ENCODE data around the gene NONO.
"Not testable (repeated sequence)": the region's sequence is repeated elsewhere in the genome, so short reads cannot be mapped to it uniquely, and the experiment has no call there.

Gene NONO

DNA sequence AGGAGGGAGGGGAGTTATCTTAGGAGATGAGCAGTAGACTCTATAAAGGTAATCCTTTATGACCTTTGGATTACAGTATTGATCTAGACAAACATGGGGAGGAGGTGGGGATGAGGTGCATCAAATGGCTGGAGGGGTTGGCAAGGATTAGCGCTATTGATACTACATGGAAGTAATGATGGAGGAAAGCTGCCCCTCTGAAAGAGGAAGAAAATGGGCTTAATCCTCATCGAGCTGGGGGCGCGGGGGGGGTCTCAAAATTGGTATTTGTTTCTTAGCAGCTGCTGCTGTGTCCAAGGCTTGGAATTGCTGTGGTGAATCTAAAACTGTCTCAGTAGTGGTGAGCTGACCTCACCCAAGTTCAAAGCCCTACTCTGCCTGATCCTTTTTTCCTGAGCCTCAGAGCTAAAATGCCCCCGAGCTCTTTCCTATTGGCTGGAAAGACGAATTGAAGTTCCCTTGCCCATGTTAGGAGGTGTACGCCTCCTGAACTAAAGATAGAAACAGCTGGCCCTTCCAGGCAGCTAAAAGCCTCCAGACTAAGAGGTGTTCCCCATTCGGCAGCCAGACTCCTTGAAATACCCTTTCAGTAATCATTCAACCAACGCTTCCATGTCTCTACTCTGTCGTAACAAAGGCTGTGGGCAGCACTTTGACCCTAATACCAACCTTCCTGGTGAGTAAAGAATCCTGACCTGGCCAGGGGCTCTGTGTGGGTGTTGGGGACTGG, 17.9 kb downstream of the NONO start, which contains the start of gene ITGB1BP2:
ITGB1BP2 (plus strand) TSS at position 556 of the 730 bp plus-strand sequence; CDS start at position 613, 57 bp downstream.
- Mint-ChIP-seq H3K27me3 (no peaks in the 10 kb centered on the region), H3K4me1 (ENCODE audit: low read depth) (peaks cover 43% of the 10 kb centered on the region), H3K36me3 (ENCODE audit: low read depth) (peaks cover 69% of the 10 kb centered on the region), H3K27ac (no peak within 1 kb of the TSS), H3K4me3 (no peak within 1 kb of the TSS), H3K9me3 (no peaks in the 10 kb centered on the region)
- intact Hi-C loops (cut with micrococcal nuclease) = no loop called here

DNA sequence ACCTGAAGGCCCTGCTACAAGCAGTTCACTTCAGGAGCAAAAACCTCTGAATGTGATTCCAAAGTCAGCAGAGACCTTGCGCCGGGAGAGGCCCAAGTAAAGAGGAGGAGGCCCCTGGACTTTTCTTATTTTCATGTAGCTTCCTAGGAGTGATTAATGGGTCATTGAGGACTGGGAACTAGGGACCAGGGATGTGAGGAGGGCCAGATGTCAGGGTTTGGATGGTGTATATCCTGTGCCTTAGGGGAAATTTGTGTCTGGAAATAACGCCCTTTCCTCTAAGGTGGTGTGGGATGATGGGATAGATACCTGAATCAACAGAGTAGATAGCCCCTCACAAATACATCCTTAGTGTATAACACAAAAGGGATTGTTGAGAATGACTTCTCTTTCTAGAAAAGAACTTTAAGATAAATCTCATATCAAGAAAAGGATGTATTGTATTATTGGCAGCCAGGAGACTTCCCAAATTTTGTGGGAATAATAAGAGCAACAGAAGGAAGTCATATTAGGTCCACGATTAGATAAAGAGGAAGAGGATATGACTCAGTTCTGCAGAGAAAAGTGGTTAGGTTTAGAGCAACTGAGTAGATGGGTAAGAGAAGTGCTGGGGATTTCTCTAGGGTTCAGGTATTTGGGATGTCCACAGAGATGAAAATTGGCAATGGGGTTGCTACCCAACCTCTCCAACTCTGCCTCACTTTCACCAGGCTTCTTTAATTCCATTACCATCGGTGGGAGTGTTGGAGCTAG, 19.2 kb downstream of the NONO start:
- no peaks in the 10 kb centered on the region for H3K9me3 Mint-ChIP-seq
- H3K27ac Mint-ChIP-seq = no peak overlapping the region
- intact Hi-C loops (cut with micrococcal nuclease) = no loop called here
- peaks cover 57% of the 10 kb centered on the region for H3K36me3 Mint-ChIP-seq (ENCODE audit: low read depth)
- H3K27me3 Mint-ChIP-seq = no peaks in the 10 kb centered on the region
- no peak overlapping the region for H3K4me3 Mint-ChIP-seq
- H3K4me1 Mint-ChIP-seq (ENCODE audit: low read depth) = peaks cover 43% of the 10 kb centered on the region

DNA sequence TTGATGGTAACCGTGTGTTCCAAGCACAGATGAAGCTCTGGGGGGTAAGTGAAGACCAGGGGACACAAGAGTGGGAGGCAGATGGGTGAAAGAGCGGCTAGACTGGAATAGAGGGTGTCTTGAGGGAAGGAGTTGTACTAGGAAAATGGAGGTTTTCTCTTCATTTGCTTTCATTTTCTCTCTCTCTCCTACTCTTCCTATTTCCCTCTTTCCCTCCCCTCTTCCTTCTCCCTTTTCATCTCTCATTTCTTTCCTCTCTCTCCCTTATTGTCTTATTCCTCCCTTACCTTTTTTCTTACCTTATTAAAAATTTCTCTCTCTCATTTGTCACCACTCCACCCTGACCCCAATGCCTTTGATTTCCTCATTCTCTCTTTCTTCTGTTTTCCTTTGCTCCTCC, 21.1 kb downstream of the NONO start:
- Mint-ChIP-seq H3K4me1 (ENCODE audit: low read depth) (peaks cover 43% of the 10 kb centered on the region), H3K9me3 (no peaks in the 10 kb centered on the region), H3K4me3 (no peak overlapping the region), H3K27ac (no peak overlapping the region), H3K36me3 (ENCODE audit: low read depth) (peaks cover 37% of the 10 kb centered on the region), H3K27me3 (no peaks in the 10 kb centered on the region)
- intact Hi-C loops (cut with micrococcal nuclease) = no loop called here

DNA sequence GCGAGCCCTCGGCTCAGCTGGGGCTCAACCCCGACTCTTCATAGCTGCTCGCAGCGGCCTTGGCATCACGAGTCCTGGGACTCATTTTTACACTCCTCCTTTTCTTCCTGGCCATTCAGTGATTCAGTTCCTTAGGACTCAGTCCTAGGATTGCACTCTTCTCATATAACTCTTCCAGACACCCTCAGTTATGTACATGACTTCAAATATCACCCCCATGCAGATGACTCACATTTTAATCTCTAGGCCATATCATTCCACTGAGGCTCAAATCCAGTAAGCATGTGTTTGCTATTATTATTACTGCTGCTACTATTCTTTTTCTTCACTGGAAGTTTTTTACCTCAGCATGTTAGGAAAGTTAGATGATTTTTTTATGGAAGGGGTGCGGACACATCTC, 32.5 kb downstream of the NONO start:
- Mint-ChIP-seq H3K4me3 (no peak overlapping the region), H3K27ac (no peak overlapping the region), H3K27me3 (no peaks in the 10 kb centered on the region), H3K4me1 (ENCODE audit: low read depth) (peaks cover 13% of the 10 kb centered on the region), H3K9me3 (no peaks in the 10 kb centered on the region), H3K36me3 (ENCODE audit: low read depth) (no peaks in the 10 kb centered on the region)
- intact Hi-C loops (cut with micrococcal nuclease) = no loop called here

DNA sequence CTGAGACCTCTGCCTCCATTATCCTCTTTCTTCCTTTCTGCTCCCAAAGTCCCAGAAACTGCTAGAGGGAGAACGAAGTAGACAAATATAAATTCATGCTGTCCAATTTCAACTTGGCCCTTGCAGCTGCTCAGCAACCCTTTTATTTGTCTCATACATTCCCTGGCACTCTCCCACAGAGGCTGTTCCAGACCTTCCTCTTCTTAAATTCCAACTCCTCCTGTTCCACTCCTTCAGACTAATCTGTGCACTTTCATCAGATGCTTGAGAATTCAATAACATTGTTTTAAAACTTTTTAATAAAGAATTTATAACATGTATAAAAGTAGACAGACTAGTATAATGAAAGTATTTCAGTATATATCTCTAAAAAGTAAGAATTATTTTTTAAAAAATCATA, 33.5 kb downstream of the NONO start:
- H3K27me3 Mint-ChIP-seq; H3K4me3 Mint-ChIP-seq; intact Hi-C loops (cut with micrococcal nuclease); H3K9me3 Mint-ChIP-seq; H3K27ac Mint-ChIP-seq; H3K36me3 Mint-ChIP-seq (ENCODE audit: low read depth): not testable (repeated sequence)
- peaks cover 17% of the 10 kb centered on the region for H3K4me1 Mint-ChIP-seq (ENCODE audit: low read depth)

DNA sequence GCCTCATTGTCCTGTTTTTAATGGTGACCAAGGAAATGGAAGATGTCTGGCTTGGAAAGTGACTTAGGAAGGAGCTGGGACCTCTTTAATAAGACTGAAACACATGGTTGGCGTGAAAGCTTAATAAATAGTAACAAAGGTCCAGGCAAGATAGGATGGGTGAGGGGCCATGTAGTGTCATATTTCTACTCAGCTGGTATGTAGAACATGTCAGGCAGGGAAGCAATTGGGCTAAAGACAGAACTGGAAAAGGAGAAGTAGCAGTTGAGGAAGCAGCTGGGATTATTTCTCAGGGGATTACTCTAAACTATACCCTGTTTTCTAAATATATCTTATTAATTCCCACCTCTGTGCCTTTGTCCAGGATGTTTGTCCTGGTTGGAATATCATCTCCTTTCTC, 36.7 kb downstream of the NONO start:
- Mint-ChIP-seq H3K9me3 (no peaks in the 10 kb centered on the region), H3K27ac (no peak overlapping the region), H3K4me1 (ENCODE audit: low read depth) (peaks cover 14% of the 10 kb centered on the region), H3K4me3 (no peak overlapping the region), H3K36me3 (ENCODE audit: low read depth) (no peaks in the 10 kb centered on the region), H3K27me3 (no peaks in the 10 kb centered on the region)
- intact Hi-C loops (cut with micrococcal nuclease) = no loop called here

DNA sequence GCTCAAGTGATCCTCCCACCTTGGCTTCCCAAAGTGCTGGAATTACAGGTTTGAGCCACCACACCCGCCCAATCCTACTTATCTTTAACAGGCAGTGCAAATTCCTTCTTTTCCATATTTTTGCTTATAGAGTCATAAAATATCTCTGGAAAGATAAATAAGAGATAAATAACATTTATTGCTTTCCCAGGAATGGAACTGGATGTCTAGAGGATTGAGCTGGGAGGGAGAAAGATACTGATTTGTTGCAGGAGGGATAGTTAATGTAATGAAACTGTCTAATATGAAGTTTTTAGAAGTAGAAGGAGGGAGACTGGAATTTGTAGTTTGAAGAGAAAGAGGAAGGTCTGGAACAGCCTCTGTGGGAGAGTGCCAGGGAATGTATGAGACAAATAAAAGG, 38.3 kb downstream of the NONO start:
- H3K4me1 Mint-ChIP-seq (ENCODE audit: low read depth) = peaks cover 11% of the 10 kb centered on the region
- no peak overlapping the region for H3K4me3 Mint-ChIP-seq
- intact Hi-C loops (cut with micrococcal nuclease) = no loop called here
- H3K36me3 Mint-ChIP-seq (ENCODE audit: low read depth) = no peaks in the 10 kb centered on the region
- no peak overlapping the region for H3K27ac Mint-ChIP-seq
- no peaks in the 10 kb centered on the region for H3K27me3 Mint-ChIP-seq
- H3K9me3 Mint-ChIP-seq = no peaks in the 10 kb centered on the region

DNA sequence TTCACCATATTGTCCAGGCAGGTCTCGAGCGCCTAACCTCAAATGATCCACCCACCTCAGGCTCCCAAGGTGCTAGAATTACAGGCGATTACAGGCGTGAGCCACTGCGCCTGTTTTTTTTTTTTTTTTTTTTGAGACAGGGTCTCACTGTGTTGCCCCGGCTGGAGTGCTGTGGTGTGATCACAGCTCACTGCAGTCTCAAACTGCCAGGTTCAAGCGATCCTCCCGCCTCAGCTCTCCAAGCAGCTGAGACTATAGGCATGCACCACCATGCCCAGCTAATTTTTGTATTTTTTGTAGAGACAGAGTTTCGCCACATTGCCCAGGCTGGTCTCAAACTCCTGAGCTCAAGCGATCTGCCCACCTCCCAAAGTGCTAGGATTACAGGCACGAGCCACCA, 41.0 kb downstream of the NONO start:
- H3K27me3 Mint-ChIP-seq; H3K4me3 Mint-ChIP-seq; H3K36me3 Mint-ChIP-seq (ENCODE audit: low read depth); H3K9me3 Mint-ChIP-seq; intact Hi-C loops (cut with micrococcal nuclease); H3K27ac Mint-ChIP-seq: not testable (repeated sequence)
- H3K4me1 Mint-ChIP-seq (ENCODE audit: low read depth) = peaks cover 11% of the 10 kb centered on the region

DNA sequence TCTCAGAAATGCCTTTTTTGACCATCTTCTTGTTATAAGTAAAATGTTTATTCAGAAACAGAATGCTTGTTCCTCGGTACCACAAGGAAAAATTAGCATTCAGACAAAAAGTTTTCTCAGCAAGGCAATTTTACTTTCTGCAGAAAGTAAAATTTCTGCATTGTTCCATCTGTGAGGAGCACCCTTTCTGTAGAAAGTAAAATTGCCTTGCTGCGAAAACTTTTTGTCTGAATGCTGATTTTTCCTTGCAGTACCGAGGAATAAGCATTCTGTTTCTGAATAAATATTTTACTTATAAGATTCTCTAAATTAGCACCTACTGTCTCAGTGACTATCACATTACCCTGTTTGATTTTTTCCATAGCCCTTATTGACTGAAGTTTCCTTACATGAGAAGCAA, 43.0 kb downstream of the NONO start:
- Mint-ChIP-seq H3K27me3 (no peaks in the 10 kb centered on the region), H3K4me1 (ENCODE audit: low read depth) (peaks cover 5% of the 10 kb centered on the region), H3K36me3 (ENCODE audit: low read depth) (peaks cover 8% of the 10 kb centered on the region), H3K9me3 (peaks cover 5% of the 10 kb centered on the region), H3K4me3 (no peak overlapping the region), H3K27ac (no peak overlapping the region)
- intact Hi-C loops (cut with micrococcal nuclease) = no loop called here

DNA sequence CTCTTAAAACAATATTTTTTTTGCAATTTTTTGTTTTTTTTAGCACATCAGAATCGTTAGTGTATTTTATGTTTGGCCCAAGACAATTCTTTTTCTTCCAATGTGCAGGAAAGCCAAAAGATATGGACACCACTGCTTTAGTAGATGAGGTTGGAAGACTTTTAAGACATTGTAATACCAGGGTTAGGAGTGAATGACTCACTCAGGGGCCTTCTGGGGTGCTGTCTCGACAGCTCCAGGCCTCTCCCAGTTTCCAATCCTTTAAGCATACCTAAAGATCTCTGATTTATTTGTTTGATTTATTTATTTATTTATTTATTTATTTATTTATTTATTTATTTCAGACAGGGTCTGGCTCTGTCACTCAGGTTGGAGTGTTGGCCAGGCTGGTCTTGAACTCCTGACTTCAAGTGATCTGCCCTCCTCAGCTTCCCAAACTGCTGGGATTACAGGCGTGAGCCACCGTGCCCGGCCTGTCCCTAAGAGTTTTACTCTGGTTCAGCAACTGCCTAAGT, 65.8 kb downstream of the NONO start:
- intact Hi-C loops (cut with micrococcal nuclease) = not testable (repeated sequence)

DNA sequence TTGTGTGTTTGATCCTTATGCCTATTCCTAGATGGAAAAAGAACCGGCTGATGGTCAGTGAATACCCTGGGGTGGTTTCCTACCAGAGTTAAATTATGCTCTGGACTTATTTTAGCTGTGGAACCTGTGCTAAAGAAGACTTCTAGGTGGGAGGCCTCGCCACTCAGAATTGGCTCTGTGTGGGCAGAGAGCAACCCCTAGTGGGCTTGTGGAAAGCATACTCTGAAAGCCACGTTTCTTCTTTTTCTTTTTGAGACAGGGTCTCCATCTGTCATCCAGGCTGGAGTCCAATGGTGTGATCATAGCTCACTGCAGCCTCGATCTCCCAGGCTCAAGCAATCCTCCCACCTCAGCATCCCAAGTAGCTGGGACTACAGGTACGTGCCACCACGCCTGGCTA, 66.4 kb downstream of the NONO start:
- H3K36me3 Mint-ChIP-seq (ENCODE audit: low read depth); intact Hi-C loops (cut with micrococcal nuclease); H3K4me3 Mint-ChIP-seq; H3K9me3 Mint-ChIP-seq; H3K27ac Mint-ChIP-seq; H3K4me1 Mint-ChIP-seq (ENCODE audit: low read depth); H3K27me3 Mint-ChIP-seq: not testable (repeated sequence)

More for the DNA sequence above, 65.8 kb downstream of the NONO start:
- H3K4me3 Mint-ChIP-seq; H3K4me1 Mint-ChIP-seq (ENCODE audit: low read depth); H3K9me3 Mint-ChIP-seq; H3K27me3 Mint-ChIP-seq; H3K27ac Mint-ChIP-seq; H3K36me3 Mint-ChIP-seq (ENCODE audit: low read depth): not testable (repeated sequence)

Measured in dendritic cell treated with granulocyte-macrophage colony-stimulating factor and Interleukin-4, amounts not matched to agents 40 ng/mL and 50 ng/mL, for 4 days (primary cell).